ENCODE results near the gene PPP4R3A. TPM values are rescaled to one million over a fixed set of nuclear protein-coding genes. Genes with fewer than 3 reads are reported as not detected.
A peak's percentile ranks its signal among the peaks of the same experiment; 100 is the strongest.

Gene PPP4R3A
- total and polyA plus RNA-seq, 4 donors = 43.8 to 135 (median 61.4) TPM

DNA sequence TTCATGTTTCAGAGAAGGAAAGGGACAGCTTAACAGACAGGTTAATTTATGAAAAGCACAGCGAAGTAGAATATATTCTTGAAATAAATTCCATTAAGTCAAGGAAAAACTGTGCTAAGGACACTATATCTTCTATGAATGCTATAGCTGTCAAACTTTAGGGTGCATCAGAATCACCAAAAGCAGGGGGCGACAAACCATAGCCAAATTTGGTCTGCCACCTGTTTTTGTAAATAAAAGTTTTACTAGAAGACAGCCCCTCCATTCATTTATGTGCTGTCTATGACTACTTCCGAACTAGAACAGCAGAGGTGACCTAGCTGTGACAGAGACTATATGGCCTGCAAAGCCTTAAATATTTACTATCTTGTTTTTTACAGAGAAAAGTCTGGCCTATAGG, 25.9 kb downstream of the PPP4R3A start:
- no peak overlapping the region for H3K4me3 ChIP-seq
- H3K9ac ChIP-seq (ENCODE audit: insufficient read depth in 1 of 2, low read length in 2 of 2) = no peak overlapping the region
- no peaks in the 10 kb centered on the region for H3K27me3 ChIP-seq (ENCODE audit: control insufficient read depth in 3 of 3, insufficient read depth in 3 of 3, low read length in 2 of 3)
- H3K27ac ChIP-seq (ENCODE audit: low read depth in 1 of 2, low read length in 1 of 2) = no peak overlapping the region
- DNase-seq (no peak), ATAC-seq (ENCODE audit: insufficient read depth, low FRiP score) (no peak)
- H3K9me3 ChIP-seq (ENCODE audit: control insufficient read depth in 4 of 4, insufficient read depth in 3 of 4, low read length in 3 of 4) = no peaks in the 10 kb centered on the region
- TF ChIP-seq, protein P1, sequence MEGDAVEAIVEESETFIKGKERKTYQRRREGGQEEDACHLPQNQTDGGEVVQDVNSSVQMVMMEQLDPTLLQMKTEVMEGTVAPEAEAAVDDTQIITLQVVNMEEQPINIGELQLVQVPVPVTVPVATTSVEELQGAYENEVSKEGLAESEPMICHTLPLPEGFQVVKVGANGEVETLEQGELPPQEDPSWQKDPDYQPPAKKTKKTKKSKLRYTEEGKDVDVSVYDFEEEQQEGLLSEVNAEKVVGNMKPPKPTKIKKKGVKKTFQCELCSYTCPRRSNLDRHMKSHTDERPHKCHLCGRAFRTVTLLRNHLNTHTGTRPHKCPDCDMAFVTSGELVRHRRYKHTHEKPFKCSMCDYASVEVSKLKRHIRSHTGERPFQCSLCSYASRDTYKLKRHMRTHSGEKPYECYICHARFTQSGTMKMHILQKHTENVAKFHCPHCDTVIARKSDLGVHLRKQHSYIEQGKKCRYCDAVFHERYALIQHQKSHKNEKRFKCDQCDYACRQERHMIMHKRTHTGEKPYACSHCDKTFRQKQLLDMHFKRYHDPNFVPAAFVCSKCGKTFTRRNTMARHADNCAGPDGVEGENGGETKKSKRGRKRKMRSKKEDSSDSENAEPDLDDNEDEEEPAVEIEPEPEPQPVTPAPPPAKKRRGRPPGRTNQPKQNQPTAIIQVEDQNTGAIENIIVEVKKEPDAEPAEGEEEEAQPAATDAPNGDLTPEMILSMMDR (IDR thresholded peaks at IDR 0.05; ENCODE audit: control extremely low read depth, extremely low read depth) = no peak
- peaks cover 0 to 20% (median 4%) of the 10 kb centered on the region in 5 donors for H3K4me1 ChIP-seq (ENCODE audit: control insufficient read depth in 5 of 5, insufficient read depth in 5 of 5, low read length in 5 of 5)
- H3K36me3 ChIP-seq (ENCODE audit: control insufficient read depth in 4 of 4, insufficient read depth in 4 of 4, low read length in 4 of 4) = peaks cover 18 to 50% (median 28%) of the 10 kb centered on the region in 4 donors
- 88 to 92% methylated on average over 3 of the region's 3 CpGs for WGBS, 2 donors

DNA sequence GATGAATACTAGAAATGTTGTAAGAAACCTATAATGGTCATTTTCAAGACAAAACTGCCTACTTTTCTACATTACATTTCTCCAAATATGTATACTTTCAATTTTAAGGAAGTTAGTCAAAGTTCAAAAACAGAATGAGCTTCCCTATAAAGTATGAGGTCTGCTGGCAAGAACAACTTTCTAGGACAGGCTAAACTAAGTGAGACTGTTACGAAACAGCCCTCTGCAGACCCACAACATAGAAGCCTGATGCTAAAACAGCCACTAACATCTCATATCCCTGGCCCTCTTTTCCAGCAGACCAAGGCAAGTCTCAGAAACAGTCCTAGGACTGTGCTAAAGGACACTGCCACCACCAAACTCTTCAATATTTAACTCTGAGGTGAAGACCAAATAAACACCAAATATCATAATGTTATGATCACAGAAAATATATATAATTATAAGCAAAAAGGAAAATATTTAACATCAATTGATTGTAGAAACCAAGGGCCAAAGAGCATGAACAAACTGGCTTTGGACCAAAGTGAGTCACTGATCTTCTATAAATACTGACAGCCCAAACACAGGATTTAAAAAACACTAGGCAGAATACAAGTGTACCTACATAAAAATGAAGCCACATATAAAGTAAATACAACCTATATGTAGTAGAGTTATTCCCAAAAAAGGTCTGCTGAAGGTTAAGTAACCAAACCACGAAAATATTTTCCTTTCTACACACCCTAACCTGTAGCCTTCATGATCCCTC, 27.7 kb downstream of the PPP4R3A start:
- DNase-seq = peak; percentile 48 to 91 (median 77)
- Histone ChIP-seq H3K27ac (ENCODE audit: low read depth in 1 of 2, low read length in 1 of 2) (no peak overlapping the region), H3K9ac (ENCODE audit: insufficient read depth in 1 of 2, low read length in 2 of 2) (peak overlapping the region in 1 of 2 donors; percentile 20), H3K4me1 (ENCODE audit: control insufficient read depth in 5 of 5, insufficient read depth in 5 of 5, low read length in 5 of 5) (peaks cover 0 to 20% (median 5%) of the 10 kb centered on the region in 5 donors), H3K9me3 (ENCODE audit: control insufficient read depth in 4 of 4, insufficient read depth in 3 of 4, low read length in 3 of 4) (no peaks in the 10 kb centered on the region), H3K27me3 (ENCODE audit: control insufficient read depth in 3 of 3, insufficient read depth in 3 of 3, low read length in 2 of 3) (no peaks in the 10 kb centered on the region), H3K4me3 (no peak overlapping the region), H3K36me3 (ENCODE audit: control insufficient read depth in 4 of 4, insufficient read depth in 4 of 4, low read length in 4 of 4) (peaks cover 21 to 57% (median 28%) of the 10 kb centered on the region in 4 donors)
- 54 to 63% methylated on average over 2 of the region's 2 CpGs for WGBS, 2 donors
- TF ChIP-seq, protein P1 (IDR thresholded peaks at IDR 0.05; ENCODE audit: control extremely low read depth, extremely low read depth) = no peak
- no peak for ATAC-seq (ENCODE audit: insufficient read depth, low FRiP score)

DNA sequence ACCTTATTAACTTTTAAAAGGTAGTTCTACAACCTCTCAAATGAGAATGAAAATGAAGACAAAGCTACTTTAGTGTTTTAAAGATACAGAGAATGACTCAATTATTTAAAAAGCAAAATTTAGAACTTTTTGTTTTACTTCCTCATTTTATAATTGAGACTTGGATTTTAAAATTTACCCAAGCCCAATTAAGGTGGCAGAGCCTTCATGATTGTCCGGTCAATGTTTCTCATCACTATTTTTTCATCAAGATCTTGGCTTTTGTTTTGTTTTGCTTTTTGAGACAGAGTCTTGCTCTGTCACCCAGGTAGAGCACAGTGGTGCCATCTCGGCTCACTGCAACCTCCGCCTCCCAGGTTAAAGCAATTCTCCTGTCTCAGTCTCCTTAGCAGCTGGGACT, 32.7 kb downstream of the PPP4R3A start:
- WGBS, 2 donors = 95 to 97% methylated on average over 3 of the region's 3 CpGs
- H3K4me1 ChIP-seq (ENCODE audit: control insufficient read depth in 5 of 5, insufficient read depth in 5 of 5, low read length in 5 of 5) = peaks cover 0 to 9% (median 5%) of the 10 kb centered on the region in 5 donors
- ATAC-seq (ENCODE audit: insufficient read depth, low FRiP score) (no peak), DNase-seq (no peak)
- no peaks in the 10 kb centered on the region for H3K27me3 ChIP-seq (ENCODE audit: control insufficient read depth in 3 of 3, insufficient read depth in 3 of 3, low read length in 2 of 3)
- TF ChIP-seq, protein P1 (IDR thresholded peaks at IDR 0.05; ENCODE audit: control extremely low read depth, extremely low read depth) = no peak
- peaks cover 21 to 62% (median 31%) of the 10 kb centered on the region in 4 donors for H3K36me3 ChIP-seq (ENCODE audit: control insufficient read depth in 4 of 4, insufficient read depth in 4 of 4, low read length in 4 of 4)
- H3K4me3 ChIP-seq = no peak overlapping the region
- no peak overlapping the region for H3K27ac ChIP-seq (ENCODE audit: low read depth in 1 of 2, low read length in 1 of 2)
- H3K9me3 ChIP-seq (ENCODE audit: control insufficient read depth in 4 of 4, insufficient read depth in 3 of 4, low read length in 3 of 4) = no peaks in the 10 kb centered on the region
- H3K9ac ChIP-seq (ENCODE audit: insufficient read depth in 1 of 2, low read length in 2 of 2) = no peak overlapping the region

Measured in lung (tissue), 12 donors.